Midbrain (tissue), 1 donor: Measurements from ENCODE around the gene MUC20.
"Not testable (repeated sequence)": the region's sequence is repeated elsewhere in the genome, so short reads cannot be mapped to it uniquely, and the experiment has no call there.

Experiments used
- DNase-seq: peaks from one replicate; lab custom pipeline; 2025; lab: John Stamatoyannopoulos, UW

MUC20 gene

GRCh38 chr3:195720831-195721506, at the start of gene MUC20:
MUC20 (plus strand) TSS chr3:195720978; CDS start chr3:195721008, 30 bp downstream.
- not testable (repeated sequence) for DNase-seq

- not testable (repeated sequence) for DNase-seq
These were observed 49.5 kb upstream of the MUC20 start for GRCh38 chr3:195671283-195671682.

GRCh38 chr3:195673711-195674110, 47.1 kb upstream of the MUC20 start:
- not testable (repeated sequence) for DNase-seq

- not testable (repeated sequence) for DNase-seq
These were observed 42.3 kb upstream of the MUC20 start for GRCh38 chr3:195678391-195679015.

GRCh38 chr3:195680690-195681089, 40.1 kb upstream of the MUC20 start:
- DNase-seq, result not testable (repeated sequence)

GRCh38 chr3:195681458-195682103, 39.2 kb upstream of the MUC20 start:
- DNase-seq, result not testable (repeated sequence)

GRCh38 chr3:195682104-195682742, 38.6 kb upstream of the MUC20 start:
- DNase-seq, result not testable (repeated sequence)

- DNase-seq, result not testable (repeated sequence)
These were observed 36.9 kb upstream of the MUC20 start for GRCh38 chr3:195683722-195684526.

- DNase-seq, result not testable (repeated sequence)
These were observed 36.1 kb upstream of the MUC20 start for GRCh38 chr3:195684527-195685257.

- DNase-seq, result not testable (repeated sequence)
These were observed 34.1 kb upstream of the MUC20 start for GRCh38 chr3:195686537-195687208.

- DNase-seq, result not testable (repeated sequence)
These were observed 33.5 kb upstream of the MUC20 start for GRCh38 chr3:195687209-195687760.

- not testable (repeated sequence) for DNase-seq
These were observed 32.2 kb upstream of the MUC20 start for GRCh38 chr3:195688471-195689183.

GRCh38 chr3:195689184-195690070, 31.4 kb upstream of the MUC20 start:
- not testable (repeated sequence) for DNase-seq

- no peak for DNase-seq
These were observed 29.8 kb upstream of the MUC20 start for GRCh38 chr3:195690951-195691350.

GRCh38 chr3:195691596-195692353, 29.0 kb upstream of the MUC20 start:
- not testable (repeated sequence) for DNase-seq

GRCh38 chr3:195692354-195692685, 28.5 kb upstream of the MUC20 start:
- DNase-seq, result no peak

- DNase-seq, result no peak
These were observed 27.9 kb upstream of the MUC20 start for GRCh38 chr3:195692781-195693427.
